Measurements from ENCODE around the gene ATG9B. TPM values are rescaled to one million over a fixed set of nuclear protein-coding genes. Genes with fewer than 3 reads are reported as not detected.

ATG9B gene
- total and polyA plus RNA-seq, 9 of the 15 experiments (the other 6 are each of a cell fraction or from before 2014, with no cell fraction given) = 0.29 to 8.0 (median 2.1) TPM

DNA sequence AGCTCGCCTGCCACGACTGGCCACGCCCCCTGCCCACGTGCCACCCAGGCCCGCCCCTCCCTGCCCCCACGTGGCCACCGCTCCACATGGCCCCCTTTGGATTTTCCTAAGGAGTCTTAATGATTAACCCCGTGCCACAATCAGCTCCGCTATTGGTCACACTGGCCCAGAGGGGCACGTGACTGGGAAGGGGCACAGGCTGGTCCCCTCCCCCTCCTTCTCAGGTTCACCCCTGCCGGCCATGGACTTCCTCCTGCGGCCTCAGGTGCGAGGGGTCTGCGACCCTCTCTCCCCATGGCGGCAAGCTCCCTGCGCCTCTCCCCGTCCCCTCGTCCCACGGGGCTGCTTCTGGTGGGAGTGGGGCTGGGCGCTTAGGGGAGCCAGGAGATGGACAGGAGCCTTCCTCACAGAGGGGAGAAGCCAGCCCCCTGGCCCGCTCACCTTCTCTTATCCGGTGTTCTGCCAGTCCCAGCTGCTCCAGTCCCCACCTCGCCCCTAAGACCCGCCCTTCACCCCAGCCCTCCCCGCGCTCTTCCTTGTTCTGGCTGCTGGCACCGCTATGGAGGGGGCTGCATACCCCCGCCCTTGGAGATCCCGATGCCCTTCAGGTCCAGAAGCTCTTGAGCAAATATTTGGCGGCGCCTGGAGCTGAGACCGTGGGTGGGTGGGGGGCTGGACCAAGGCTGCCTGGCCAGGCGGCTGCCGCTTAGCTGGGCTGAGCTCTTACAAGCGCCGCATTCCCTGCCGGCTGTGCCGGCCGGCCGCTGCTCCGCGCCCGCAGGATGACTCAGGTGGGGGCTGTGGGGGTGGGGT, 38.3 kb upstream of the ATG9B start (continued):
- TF ChIP-seq ZC3H4 (CRISPR knock-in tag; IDR thresholded peaks at IDR 0.05; ENCODE audit: borderline replicate concordance) (no peak), TRIM24 (IDR thresholded peaks at IDR 0.05) (0 out of 4 replicates have a peak, but pooled peaks of 1 of the 2 experiments have one; percentile 8), ELF2 (CRISPR knock-in tag; IDR thresholded peaks at IDR 0.05) (peak; percentile 49; the same call in 1 of the 2 replicates), POLR2G (IDR thresholded peaks at IDR 0.05; ENCODE audit: low read depth, low read length) (peak; percentile 73), ZFP36 (IDR thresholded peaks at IDR 0.05; ENCODE audit: low read depth, low read length, partially characterized antibody) (no peak), MTF1 (CRISPR knock-in tag; IDR thresholded peaks at IDR 0.05; ENCODE audit: borderline replicate concordance) (no peak), FOXM1 (IDR thresholded peaks at IDR 0.05; ENCODE audit: low read depth) (no peak), FOXM1 (CRISPR knock-in tag; IDR thresholded peaks at IDR 0.05; ENCODE audit: low read depth) (no peak), MIER1 (IDR thresholded peaks at IDR 0.05; ENCODE audit: low read depth) (peak; percentile 44; the same call in 1 of the 2 replicates), NFYB (IDR thresholded peaks at IDR 0.05; ENCODE audit: extremely low read depth, insufficient read length) (no peak), STAG1 (CRISPR knock-in tag; IDR thresholded peaks at IDR 0.05; ENCODE audit: borderline replicate concordance) (no peak), POLR2H (tag; IDR thresholded peaks at IDR 0.05; ENCODE audit: low read depth) (no peak), GABPA (tag; conservative IDR thresholded peaks at IDR 0.05; ENCODE audit: low read depth) (no peak), MYC (IDR thresholded peaks at IDR 0.05; ENCODE audit: low read depth, low read length) (peak; percentile 99), MYC (CRISPR knock-in tag; IDR thresholded peaks at IDR 0.05; ENCODE audit: borderline replicate concordance, low read depth) (peak; percentile 95), ZNF586 (CRISPR knock-in tag; conservative IDR thresholded peaks at IDR 0.05) (no peak), ZNF384 (IDR thresholded peaks at IDR 0.05; ENCODE audit: low read depth, low read length) (no peak), RAD51 (IDR thresholded peaks at IDR 0.05; ENCODE audit: borderline replicate concordance, low read depth) (peak; percentile 95), WHSC1 (IDR thresholded peaks at IDR 0.05; ENCODE audit: low read length) (no peak), RBM25 (IDR thresholded peaks at IDR 0.05; ENCODE audit: low read depth, low read length, severe bottlenecking) (no peak), ZNF316 (IDR thresholded peaks at IDR 0.05) (no peak), ZNF644 (tag; IDR thresholded peaks at IDR 0.05; ENCODE audit: low read depth) (no peak), BRF1 (IDR thresholded peaks at IDR 0.05; ENCODE audit: borderline replicate concordance, extremely low read depth, insufficient read length) (no peak)
- TF ChIP-seq, protein P1, sequence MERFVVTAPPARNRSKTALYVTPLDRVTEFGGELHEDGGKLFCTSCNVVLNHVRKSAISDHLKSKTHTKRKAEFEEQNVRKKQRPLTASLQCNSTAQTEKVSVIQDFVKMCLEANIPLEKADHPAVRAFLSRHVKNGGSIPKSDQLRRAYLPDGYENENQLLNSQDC (CRISPR knock-in tag; IDR thresholded peaks at IDR 0.05) = 0 out of 2 replicates have a peak, but pooled peaks have one; percentile 49
- TF ChIP-seq, protein P2, sequence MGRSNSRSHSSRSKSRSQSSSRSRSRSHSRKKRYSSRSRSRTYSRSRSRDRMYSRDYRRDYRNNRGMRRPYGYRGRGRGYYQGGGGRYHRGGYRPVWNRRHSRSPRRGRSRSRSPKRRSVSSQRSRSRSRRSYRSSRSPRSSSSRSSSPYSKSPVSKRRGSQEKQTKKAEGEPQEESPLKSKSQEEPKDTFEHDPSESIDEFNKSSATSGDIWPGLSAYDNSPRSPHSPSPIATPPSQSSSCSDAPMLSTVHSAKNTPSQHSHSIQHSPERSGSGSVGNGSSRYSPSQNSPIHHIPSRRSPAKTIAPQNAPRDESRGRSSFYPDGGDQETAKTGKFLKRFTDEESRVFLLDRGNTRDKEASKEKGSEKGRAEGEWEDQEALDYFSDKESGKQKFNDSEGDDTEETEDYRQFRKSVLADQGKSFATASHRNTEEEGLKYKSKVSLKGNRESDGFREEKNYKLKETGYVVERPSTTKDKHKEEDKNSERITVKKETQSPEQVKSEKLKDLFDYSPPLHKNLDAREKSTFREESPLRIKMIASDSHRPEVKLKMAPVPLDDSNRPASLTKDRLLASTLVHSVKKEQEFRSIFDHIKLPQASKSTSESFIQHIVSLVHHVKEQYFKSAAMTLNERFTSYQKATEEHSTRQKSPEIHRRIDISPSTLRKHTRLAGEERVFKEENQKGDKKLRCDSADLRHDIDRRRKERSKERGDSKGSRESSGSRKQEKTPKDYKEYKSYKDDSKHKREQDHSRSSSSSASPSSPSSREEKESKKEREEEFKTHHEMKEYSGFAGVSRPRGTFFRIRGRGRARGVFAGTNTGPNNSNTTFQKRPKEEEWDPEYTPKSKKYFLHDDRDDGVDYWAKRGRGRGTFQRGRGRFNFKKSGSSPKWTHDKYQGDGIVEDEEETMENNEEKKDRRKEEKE (IDR thresholded peaks at IDR 0.05; ENCODE audit: borderline replicate concordance in 1 of 2, control insufficient read depth in 1 of 2, low read depth in 2 of 2, low read length in 1 of 2) = no peak
- TF ChIP-seq, protein P3, sequence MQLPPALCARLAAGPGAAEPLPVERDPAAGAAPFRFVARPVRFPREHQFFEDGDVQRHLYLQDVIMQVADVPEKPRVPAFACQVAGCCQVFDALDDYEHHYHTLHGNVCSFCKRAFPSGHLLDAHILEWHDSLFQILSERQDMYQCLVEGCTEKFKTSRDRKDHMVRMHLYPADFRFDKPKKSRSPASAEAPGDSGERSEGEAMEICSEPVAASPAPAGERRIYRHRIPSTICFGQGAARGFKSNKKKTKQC (CRISPR knock-in tag; IDR thresholded peaks at IDR 0.05) = no peak
